ENCODE measurements around the gene PPFIA1.

- TF ChIP-seq, protein P1, sequence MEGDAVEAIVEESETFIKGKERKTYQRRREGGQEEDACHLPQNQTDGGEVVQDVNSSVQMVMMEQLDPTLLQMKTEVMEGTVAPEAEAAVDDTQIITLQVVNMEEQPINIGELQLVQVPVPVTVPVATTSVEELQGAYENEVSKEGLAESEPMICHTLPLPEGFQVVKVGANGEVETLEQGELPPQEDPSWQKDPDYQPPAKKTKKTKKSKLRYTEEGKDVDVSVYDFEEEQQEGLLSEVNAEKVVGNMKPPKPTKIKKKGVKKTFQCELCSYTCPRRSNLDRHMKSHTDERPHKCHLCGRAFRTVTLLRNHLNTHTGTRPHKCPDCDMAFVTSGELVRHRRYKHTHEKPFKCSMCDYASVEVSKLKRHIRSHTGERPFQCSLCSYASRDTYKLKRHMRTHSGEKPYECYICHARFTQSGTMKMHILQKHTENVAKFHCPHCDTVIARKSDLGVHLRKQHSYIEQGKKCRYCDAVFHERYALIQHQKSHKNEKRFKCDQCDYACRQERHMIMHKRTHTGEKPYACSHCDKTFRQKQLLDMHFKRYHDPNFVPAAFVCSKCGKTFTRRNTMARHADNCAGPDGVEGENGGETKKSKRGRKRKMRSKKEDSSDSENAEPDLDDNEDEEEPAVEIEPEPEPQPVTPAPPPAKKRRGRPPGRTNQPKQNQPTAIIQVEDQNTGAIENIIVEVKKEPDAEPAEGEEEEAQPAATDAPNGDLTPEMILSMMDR (conservative IDR thresholded peaks at IDR 0.05) = no peak
- TF ChIP-seq EZH2 (IDR thresholded peaks at IDR 0.05; ENCODE audit: low read depth) = no peak
Measured at GRCh38 chr11:70281156-70281609, 10.7 kb downstream of the PPFIA1 start.
